IMR-90 (cell line): ENCODE data around the gene DIP2C. TPM values are rescaled to one million over a fixed set of nuclear protein-coding genes. Genes with fewer than 3 reads are reported as not detected.

Experiments
- ATAC-seq: fragments of 200-7000 bp; cut with Tn5 transposase; 2 replicates; pipeline ENCODE4 v1.9.1; 2020; ENCODE audit warnings: low read depth, mild to moderate bottlenecking, moderate library complexity
- BruUV-seq: library from RNA; stranded (reverse); fragments of 400-500 nt; replicated peaks from 2 replicates; lab custom pipeline; 2021; lab: Mats Ljungman, UMichigan
- CTCF ChIA-PET: fragments of 300-600 bp; formaldehyde crosslinking; extraction: SDS; loops from one replicate; lab custom pipeline; 2021; ENCODE audit warnings: antibody characterized with exemption; lab: Yijun Ruan, JAX
- POLR2A ChIA-PET: fragments of 300-600 bp; sonication (Branson Sonifier 250); formaldehyde crosslinking; loops from one replicate; lab custom pipeline; 2022; ENCODE audit warnings: antibody characterized with exemption; ENCODE audit not compliant: unreplicated experiment; lab: Charles Lee
- DNase-seq: peaks from one replicate; pipeline ENCODE4 v3.0.0; 2013
- H2AFZ ChIP-seq: replicated peaks from 2 replicates; pipeline ENCODE3; 2013; ENCODE audit warnings: low read length, mild to moderate bottlenecking; ENCODE audit not compliant: poor library complexity
- H2AK5ac ChIP-seq: 2 replicates; pipeline ENCODE4 v1.6.1; 2013; ENCODE audit warnings: low read depth, low read length, inconsistent platforms
- H2AK9ac ChIP-seq: replicated peaks from 2 replicates; pipeline ENCODE3; 2013; ENCODE audit warnings: mild to moderate bottlenecking, low read depth, low read length, moderate library complexity; ENCODE audit not compliant: poor library complexity
- H2BK120ac ChIP-seq: 2 replicates; pipeline ENCODE4 v1.6.1; 2013; ENCODE audit warnings: low read depth, low read length, inconsistent platforms
- H2BK15ac ChIP-seq: 3 replicates; pipeline ENCODE4 v1.6.1; 2013; ENCODE audit warnings: low read depth, low read length, inconsistent platforms
- H2BK20ac ChIP-seq: 2 replicates; pipeline ENCODE4 v1.6.1; 2013; ENCODE audit warnings: low read depth, mild to moderate bottlenecking, inconsistent platforms, low read length, moderate library complexity
- H2BK5ac ChIP-seq: 2 replicates; pipeline ENCODE4 v1.6.1; 2013; ENCODE audit warnings: mild to moderate bottlenecking, low read depth, low read length, inconsistent platforms; ENCODE audit not compliant: poor library complexity, severe bottlenecking
- H3K14ac ChIP-seq: replicated peaks from 2 replicates; pipeline ENCODE4 v1.6.1; 2013; ENCODE audit warnings: low read depth, low read length, inconsistent platforms
- H3K18ac ChIP-seq: 2 replicates; pipeline ENCODE4 v1.6.1; 2013; ENCODE audit warnings: low read depth, low read length, control low read depth
- H3K23ac ChIP-seq: 2 replicates; pipeline ENCODE4 v1.6.1; 2013; ENCODE audit warnings: low read depth, low read length, inconsistent platforms
- H3K27ac ChIP-seq: 2 replicates; pipeline ENCODE4 v1.5.1; 2013; ENCODE audit warnings: mild to moderate bottlenecking, control low read depth, low read length; ENCODE audit not compliant: insufficient read depth
- H3K27me3 ChIP-seq: 2 replicates; pipeline ENCODE4 v1.6.1; 2013; ENCODE audit warnings: low read length; ENCODE audit not compliant: control insufficient read depth, insufficient read depth
- H3K36me3 ChIP-seq: 2 replicates; pipeline ENCODE4 v1.6.1; 2013; ENCODE audit warnings: low read length, mixed read lengths; ENCODE audit not compliant: control insufficient read depth, insufficient read depth
- H3K4ac ChIP-seq: 2 replicates; pipeline ENCODE4 v1.6.1; 2013; ENCODE audit warnings: low read depth, low read length, inconsistent platforms
- H3K4me1 ChIP-seq: 2 replicates; pipeline ENCODE4 v1.6.1; 2013; ENCODE audit warnings: low read length, mixed read lengths; ENCODE audit not compliant: control insufficient read depth, insufficient read depth
- H3K4me2 ChIP-seq: 2 replicates; pipeline ENCODE4 v1.6.1; 2013; ENCODE audit warnings: low read depth, mild to moderate bottlenecking, control low read depth, low read length, moderate library complexity
- H3K4me3 ChIP-seq: 2 replicates; pipeline ENCODE4 v1.5.1; 2013; ENCODE audit warnings: low read depth, mild to moderate bottlenecking, control low read depth, low read length, moderate library complexity; ENCODE audit not compliant: insufficient read depth
- H3K56ac ChIP-seq: 2 replicates; pipeline ENCODE4 v1.6.1; 2013; ENCODE audit warnings: low read length, inconsistent platforms; ENCODE audit not compliant: insufficient read depth; ENCODE audit errors: extremely low read depth
- H3K79me1 ChIP-seq, 2 experiments: 2 replicates each; pipeline ENCODE4 v1.6.1; 2013; ENCODE audit warnings: low read length in 2 of 2, inconsistent platforms in 1 of 2, low read depth in 1 of 2
- H3K9ac ChIP-seq: 2 replicates; pipeline ENCODE4 v1.6.1; 2013; ENCODE audit warnings: low read depth, low read length, control low read depth
- H3K9me1 ChIP-seq: 2 replicates; pipeline ENCODE4 v1.6.1; 2013; ENCODE audit warnings: low read length, inconsistent platforms; ENCODE audit not compliant: insufficient read depth
- H3K9me3 ChIP-seq: 2 replicates; pipeline ENCODE4 v1.6.1; 2013; ENCODE audit warnings: low read length; ENCODE audit not compliant: control insufficient read depth, insufficient read depth
- H4K20me1 ChIP-seq: 2 replicates; pipeline ENCODE4 v1.6.1; 2013; ENCODE audit warnings: low read length, inconsistent platforms; ENCODE audit not compliant: insufficient read depth
- H4K5ac ChIP-seq: 2 replicates; pipeline ENCODE4 v1.6.1; 2013; ENCODE audit warnings: mild to moderate bottlenecking, low read depth, low read length, control low read depth
- H4K8ac ChIP-seq, 2 experiments: 2 replicates each; pipeline ENCODE4 v1.6.1; 2013; ENCODE audit warnings: low read depth in 2 of 2, low read length in 2 of 2, control low read depth in 1 of 2, inconsistent platforms in 1 of 2
- H4K91ac ChIP-seq: 2 replicates; pipeline ENCODE4 v1.6.1; 2013; ENCODE audit warnings: low read depth, low read length, inconsistent platforms; ENCODE audit not compliant: insufficient read depth
- BHLHE40 ChIP-seq: fragments of 150-350 bp; IDR thresholded peaks from 2 replicates; pipeline ENCODE4 v1.6.1; 2016; ENCODE audit warnings: mild to moderate bottlenecking, low read depth, low read length
- CEBPB ChIP-seq: IDR thresholded peaks from 2 replicates; pipeline ENCODE4 v1.6.1; 2012; ENCODE audit warnings: low read depth, low read length, improper control_type of control experiment
- CHD1 ChIP-seq: IDR thresholded peaks from 2 replicates; pipeline ENCODE4 v1.6.1; 2012; ENCODE audit warnings: low read depth, low read length, improper control_type of control experiment
- CTCF ChIP-seq: conservative IDR thresholded peaks from 2 replicates; pipeline ENCODE4 v1.5.1; 2012; ENCODE audit warnings: mild to moderate bottlenecking, low read depth, low read length, improper control_type of control experiment
- ELK1 ChIP-seq: fragments of 150-350 bp; IDR thresholded peaks from 2 replicates; pipeline ENCODE4 v1.6.1; 2016; ENCODE audit warnings: low read depth, mild to moderate bottlenecking, low read length, moderate library complexity, borderline replicate concordance
- FOS ChIP-seq: fragments of 150-350 bp; IDR thresholded peaks from 2 replicates; pipeline ENCODE4 v1.6.1; 2016; ENCODE audit warnings: low read depth, low read length
- MAFK ChIP-seq: IDR thresholded peaks from 2 replicates; pipeline ENCODE4 v1.6.1; 2012; ENCODE audit warnings: low read depth, low read length, improper control_type of control experiment
- MAZ ChIP-seq: IDR thresholded peaks from 2 replicates; pipeline ENCODE4 v1.6.1; 2012; ENCODE audit warnings: low read depth, mild to moderate bottlenecking, low read length, improper control_type of control experiment, moderate library complexity, borderline replicate concordance
- MXI1 ChIP-seq: IDR thresholded peaks from 2 replicates; pipeline ENCODE4 v1.6.1; 2012; ENCODE audit warnings: low read depth, mild to moderate bottlenecking, low read length, moderate library complexity, borderline replicate concordance
- NFE2L2 ChIP-seq: fragments of 150-350 bp; IDR thresholded peaks from 2 replicates; pipeline ENCODE4 v1.6.1; 2016; ENCODE audit warnings: low read depth, mild to moderate bottlenecking, low read length
- POLR2A ChIP-seq: IDR thresholded peaks from 2 replicates; pipeline ENCODE4 v1.6.1; 2012; ENCODE audit warnings: mild to moderate bottlenecking, low read depth, low read length
- RAD21 ChIP-seq: IDR thresholded peaks from 2 replicates; pipeline ENCODE4 v1.6.1; 2012; ENCODE audit warnings: low read length, improper control_type of control experiment
- RCOR1 ChIP-seq: IDR thresholded peaks from 2 replicates; pipeline ENCODE4 v1.6.1; 2012; ENCODE audit warnings: mild to moderate bottlenecking, low read length, improper control_type of control experiment; ENCODE audit not compliant: insufficient replicate concordance
- RFX5 ChIP-seq: IDR thresholded peaks from 2 replicates; pipeline ENCODE4 v1.8.0; 2012; ENCODE audit warnings: low read depth, mild to moderate bottlenecking, low read length, moderate library complexity
- SMC3 ChIP-seq: fragments of 150-350 bp; IDR thresholded peaks from 2 replicates; pipeline ENCODE4 v1.6.1; 2016; ENCODE audit warnings: low read depth, mild to moderate bottlenecking, antibody characterized with exemption, low read length, moderate library complexity
- USF2 ChIP-seq: fragments of 150-350 bp; IDR thresholded peaks from 2 replicates; pipeline ENCODE4 v1.6.1; 2017; ENCODE audit warnings: mild to moderate bottlenecking, antibody characterized with exemption, low read length, low read depth
- WGBS, 2 experiments: methylation state at CpG; one replicate each; pipeline versions ENCODE4 v1.1.5 to v1.1.7; 2013; ENCODE audit warnings: missing lambda C conversion rate in 2 of 2; ENCODE audit not compliant: insufficient read length in 1 of 2; ENCODE audit errors: extremely low coverage in 2 of 2; 5-methylcytosine and 5-hydroxymethylcytosine counted together
- dilution Hi-C: fragments of 300-500 bp; cut with HindIII; formaldehyde crosslinking; loops from one replicate; pipeline ENCODE4 v1.14.3; 2018; ENCODE audit warnings: low sequenced_read_pairs; ENCODE audit not compliant: unreplicated experiment
- in situ Hi-C: fragments of 300-500 bp; cut with MboI; formaldehyde crosslinking; loops from 3 replicates; pipeline ENCODE4 v1.14.3; 2019; ENCODE audit warnings: low sequenced_read_pairs, inconsistent platforms, mixed read lengths
- intact Hi-C: fragments of 100-400 bp; cut with micrococcal nuclease; formaldehyde crosslinking; loops from 2 replicates; pipeline ENCODE4 v1.10.0; 2022
- polyA plus RNA-seq, 3 experiments: library from polyadenylated mRNA; depleted of rRNA; stranded (reverse); fragments of >200 nt; gene quantifications; 2 replicates each; pipeline ENCODE4 v1.2.3, GENCODE V29; 2012; ENCODE audit warnings: low replicate concordance in 1 of 3
- total RNA-seq: library from RNA; depleted of rRNA; stranded (reverse); fragments of >200 nt; gene quantifications from 2 replicates; pipeline ENCODE4 v1.2.3, GENCODE V29; 2012

Gene DIP2C
- total and polyA plus RNA-seq, 2 of the 4 experiments (the other 2 are of a cell fraction) = 8.6 to 17.3 TPM

- CTCF ChIA-PET = no interaction called here
- no peaks in the 10 kb centered on the region for H3K4me1 ChIP-seq
Measured at GRCh38 chr10:443459-443858, 246.0 kb downstream of the DIP2C start.

More at GRCh38 chr10:443459-443858, 246.0 kb downstream of the DIP2C start:
- H3K23ac ChIP-seq = no peak overlapping the region
- no peak overlapping the region for H3K4ac ChIP-seq
- no peak overlapping the region for H3K4me2 ChIP-seq
- in situ Hi-C loops = no loop called here
- no peak overlapping the region for H2AK5ac ChIP-seq
- no peak overlapping the region for H4K5ac ChIP-seq
- H2AK9ac ChIP-seq = no peak overlapping the region
- TF ChIP-seq RFX5 (no peak), POLR2A (no peak), SMC3 (no peak), MAFK (no peak), CHD1 (no peak), FOS (no peak), CTCF (no peak), RCOR1 (no peak), BHLHE40 (no peak), MXI1 (no peak), MAZ (no peak), ELK1 (no peak), USF2 (no peak), RAD21 (no peak), CEBPB (no peak), NFE2L2 (no peak)
- H2AFZ ChIP-seq = no peak overlapping the region
- H3K9me1 ChIP-seq = peaks cover 15% of the 10 kb centered on the region
- no peak overlapping the region for H3K18ac ChIP-seq
- DNase-seq (no peak), ATAC-seq (no peak)
- WGBS, 2 experiments = 88% methylated on average over 1 of the region's 2 CpGs; no CpG with 5 or more reads in 1 of the 2 experiments
- no peak overlapping the region for H3K27ac ChIP-seq
- H3K27me3 ChIP-seq = no peaks in the 10 kb centered on the region
- no peak overlapping the region for H2BK15ac ChIP-seq
- POLR2A ChIA-PET = no interaction called here
- no TSS peak for BruUV-seq
- H3K79me1 ChIP-seq = peaks cover 45 to 62% of the 10 kb centered on the region in 2 experiments
- no peaks in the 10 kb centered on the region for H3K9me3 ChIP-seq
- H4K8ac ChIP-seq = no peak overlapping the region
- no peak overlapping the region for H3K9ac ChIP-seq
- no peak overlapping the region for H4K91ac ChIP-seq
- H3K14ac ChIP-seq = no peak overlapping the region
- intact Hi-C loops = no loop called here
- H2BK5ac ChIP-seq = no peak overlapping the region
- no peak overlapping the region for H3K56ac ChIP-seq
- no peak overlapping the region for H2BK20ac ChIP-seq
- peaks cover 22% of the 10 kb centered on the region for H4K20me1 ChIP-seq
- no peak overlapping the region for H2BK120ac ChIP-seq
- dilution Hi-C loops = no loop called here
- H3K4me3 ChIP-seq = no peak overlapping the region
- H3K36me3 ChIP-seq = peaks cover 7% of the 10 kb centered on the region
